Measurements from ENCODE around the gene MRPS2. TPM values are rescaled to one million over a fixed set of nuclear protein-coding genes. Genes with fewer than 3 reads are reported as not detected.
"Not testable (repeated sequence)": the region's sequence is repeated elsewhere in the genome, so short reads cannot be mapped to it uniquely, and the experiment has no call there.

The MRPS2 gene
- total RNA-seq, 1 experiment from 2014 or later = 84.4 TPM

DNA sequence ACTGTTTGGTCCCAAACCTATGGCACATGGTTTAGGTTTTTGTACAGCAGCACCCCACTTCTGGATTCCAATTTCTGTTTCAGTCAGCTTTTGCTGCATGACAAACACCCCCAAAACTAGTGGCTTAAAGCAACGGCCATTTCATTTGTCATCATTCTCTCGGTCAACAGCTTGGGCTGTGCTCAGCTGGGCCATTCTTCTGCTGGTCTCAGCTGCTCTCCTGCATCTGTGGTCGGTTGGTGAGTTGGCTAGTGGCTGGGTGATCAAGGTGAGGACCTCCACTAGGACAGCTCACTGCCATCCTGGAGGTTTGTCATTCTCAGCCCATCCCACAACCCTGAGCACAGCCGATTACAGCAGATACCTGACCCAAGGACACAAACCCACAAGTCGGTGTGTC, 45.7 kb upstream of the MRPS2 start:
- Histone ChIP-seq H3K9me3 (ENCODE audit: insufficient read depth, low read depth) (no peaks in the 10 kb centered on the region), H3K79me2 (ENCODE audit: low read depth) (no peaks in the 10 kb centered on the region), H4K20me1 (ENCODE audit: insufficient read depth) (no peaks in the 10 kb centered on the region), H2AFZ (no peak overlapping the region), H3F3A (ENCODE audit: insufficient read depth, low read depth) (no peaks in the 10 kb centered on the region; the same call in 1 of the 2 replicates), H3K27me3 (ENCODE audit: insufficient read depth, low read depth) (no peaks in the 10 kb centered on the region), H3K4me3 (no peak overlapping the region), H3K36me3 (ENCODE audit: low read depth) (no peaks in the 10 kb centered on the region), H3K4me2 (no peak overlapping the region), H3K4me1 (replicated peaks; ENCODE audit: insufficient read depth) (no peaks in the 10 kb centered on the region), H3K9me2 (ENCODE audit: insufficient read depth) (no peaks in the 10 kb centered on the region), H3K27ac (no peak overlapping the region)
- no peak for DNase-seq
- intact Hi-C loops (cut with micrococcal nuclease; ENCODE audit: unreplicated experiment) = no loop called here
- CTCF ChIA-PET = interaction anchor here (0.6 kb wide), 1 partner anchor 43 kb away, joined by 3 read pairs; no protein-coding TSS in a partner anchor
- TF ChIP-seq, protein P1, sequence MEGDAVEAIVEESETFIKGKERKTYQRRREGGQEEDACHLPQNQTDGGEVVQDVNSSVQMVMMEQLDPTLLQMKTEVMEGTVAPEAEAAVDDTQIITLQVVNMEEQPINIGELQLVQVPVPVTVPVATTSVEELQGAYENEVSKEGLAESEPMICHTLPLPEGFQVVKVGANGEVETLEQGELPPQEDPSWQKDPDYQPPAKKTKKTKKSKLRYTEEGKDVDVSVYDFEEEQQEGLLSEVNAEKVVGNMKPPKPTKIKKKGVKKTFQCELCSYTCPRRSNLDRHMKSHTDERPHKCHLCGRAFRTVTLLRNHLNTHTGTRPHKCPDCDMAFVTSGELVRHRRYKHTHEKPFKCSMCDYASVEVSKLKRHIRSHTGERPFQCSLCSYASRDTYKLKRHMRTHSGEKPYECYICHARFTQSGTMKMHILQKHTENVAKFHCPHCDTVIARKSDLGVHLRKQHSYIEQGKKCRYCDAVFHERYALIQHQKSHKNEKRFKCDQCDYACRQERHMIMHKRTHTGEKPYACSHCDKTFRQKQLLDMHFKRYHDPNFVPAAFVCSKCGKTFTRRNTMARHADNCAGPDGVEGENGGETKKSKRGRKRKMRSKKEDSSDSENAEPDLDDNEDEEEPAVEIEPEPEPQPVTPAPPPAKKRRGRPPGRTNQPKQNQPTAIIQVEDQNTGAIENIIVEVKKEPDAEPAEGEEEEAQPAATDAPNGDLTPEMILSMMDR (conservative IDR thresholded peaks at IDR 0.05) = no peak
- TF ChIP-seq EZH2 (IDR thresholded peaks at IDR 0.05; ENCODE audit: low read depth) = no peak
- no TSS peak for BruUV-seq (replicated peaks)
- POLR2A ChIA-PET (ENCODE audit: unreplicated experiment) = no interaction called here

DNA sequence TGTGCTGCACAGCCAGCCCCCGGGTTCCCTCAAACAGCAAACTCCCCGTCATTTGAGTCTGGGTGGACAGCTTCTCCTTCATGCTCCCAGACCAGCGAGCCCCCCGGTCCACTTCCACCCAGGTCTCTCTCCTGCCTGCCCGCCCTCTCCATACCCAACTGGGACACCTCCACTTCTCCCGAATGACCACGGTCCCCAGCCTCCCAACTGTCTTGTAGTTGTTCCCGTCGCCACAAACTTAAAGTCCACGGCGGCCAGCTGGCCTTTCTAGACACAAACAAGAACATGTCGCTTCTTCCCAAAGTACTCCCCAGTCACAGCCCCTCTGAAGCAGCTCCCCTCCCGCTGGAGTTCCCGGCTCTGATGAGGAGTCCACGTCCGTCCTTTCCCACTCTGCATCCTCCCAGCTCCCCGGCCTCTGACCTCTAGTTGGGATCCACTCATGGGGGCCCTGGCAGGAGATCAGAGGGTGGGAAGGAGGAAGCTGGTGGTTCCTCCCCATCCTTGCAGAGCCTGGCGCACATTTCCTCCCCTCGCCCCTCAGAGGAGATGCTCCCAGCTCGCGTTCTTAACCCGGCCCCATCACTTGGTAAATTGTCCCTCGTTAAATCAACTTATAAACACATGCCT, 45.0 kb upstream of the MRPS2 start:
- POLR2A ChIA-PET (ENCODE audit: unreplicated experiment) = no interaction called here

DNA sequence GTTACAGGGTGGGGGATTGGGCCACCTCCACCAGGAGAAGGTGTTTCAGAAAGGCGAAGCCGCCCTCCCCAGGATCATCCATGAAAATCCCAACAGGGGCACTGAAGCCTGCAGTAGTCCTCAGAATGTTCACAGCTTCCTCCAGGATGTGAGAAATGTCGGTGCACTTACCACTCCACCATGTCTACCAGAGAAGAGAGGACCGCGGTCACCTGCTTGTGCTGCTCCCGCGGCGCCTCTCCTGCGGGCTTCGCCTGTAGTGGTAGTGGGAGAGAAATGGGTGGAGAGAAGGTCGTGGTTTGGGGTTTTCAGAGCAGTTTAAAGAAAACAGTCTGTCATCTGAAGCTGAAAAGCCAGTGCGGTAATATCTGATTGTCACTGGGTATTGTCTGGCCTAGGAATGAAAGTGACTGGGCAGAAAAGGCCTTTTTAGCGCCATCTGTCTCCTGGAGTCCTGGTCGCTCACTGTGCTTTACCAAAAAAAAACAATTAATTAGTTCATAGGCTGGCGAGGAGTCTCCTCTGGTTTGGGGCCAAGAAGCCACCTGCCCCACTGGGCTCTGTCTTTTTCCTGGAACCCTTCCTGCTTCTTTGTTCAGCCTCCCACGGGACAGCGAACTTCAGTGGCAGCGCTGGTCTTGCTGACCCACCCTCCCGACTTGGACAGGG, 43.9 kb upstream of the MRPS2 start:
- POLR2A ChIA-PET (ENCODE audit: unreplicated experiment) = no interaction called here

More for the DNA sequence above, 45.0 kb upstream of the MRPS2 start:
- Histone ChIP-seq H4K20me1 (ENCODE audit: insufficient read depth) (no peaks in the 10 kb centered on the region), H3K27ac (no peak overlapping the region), H2AFZ (no peak overlapping the region), H3K27me3 (ENCODE audit: insufficient read depth, low read depth) (no peaks in the 10 kb centered on the region), H3K4me3 (no peak overlapping the region), H3K4me1 (replicated peaks; ENCODE audit: insufficient read depth) (no peaks in the 10 kb centered on the region), H3K4me2 (no peak overlapping the region), H3K9me2 (ENCODE audit: insufficient read depth) (no peaks in the 10 kb centered on the region), H3F3A (ENCODE audit: insufficient read depth, low read depth) (no peaks in the 10 kb centered on the region; the same call in 1 of the 2 replicates), H3K79me2 (ENCODE audit: low read depth) (no peaks in the 10 kb centered on the region), H3K9me3 (ENCODE audit: insufficient read depth, low read depth) (no peaks in the 10 kb centered on the region), H3K36me3 (ENCODE audit: low read depth) (no peaks in the 10 kb centered on the region)
- intact Hi-C loops (cut with micrococcal nuclease; ENCODE audit: unreplicated experiment) = no loop called here
- BruUV-seq (replicated peaks) = no TSS peak
- no peak for TF ChIP-seq EZH2 (IDR thresholded peaks at IDR 0.05; ENCODE audit: low read depth)
- TF ChIP-seq, protein P1 (conservative IDR thresholded peaks at IDR 0.05) = no peak
- CTCF ChIA-PET = interaction anchor here (0.6 kb wide), 1 partner anchor 43 kb away, joined by 3 read pairs; no protein-coding TSS in a partner anchor
- DNase-seq = no peak

DNA sequence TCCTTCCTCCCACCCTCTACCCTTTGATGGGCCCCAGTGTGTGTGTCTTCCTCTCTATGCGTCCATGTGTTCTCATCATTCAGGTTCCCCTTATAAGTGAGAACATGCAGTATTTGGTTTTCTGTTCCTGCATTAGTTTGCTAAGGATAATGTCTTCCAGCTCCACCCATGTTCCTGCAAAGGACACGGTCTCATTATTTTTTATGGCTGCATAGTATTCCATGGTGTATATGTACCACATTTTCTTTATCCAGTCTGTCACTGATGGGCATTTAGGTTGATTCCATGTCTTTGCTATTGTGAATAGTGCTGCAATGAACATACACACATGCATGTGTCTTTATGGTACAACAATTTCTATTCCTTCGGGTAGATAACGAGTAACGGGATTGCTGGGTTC, 42.0 kb upstream of the MRPS2 start:
- H2AFZ ChIP-seq; H3K4me2 ChIP-seq; POLR2A ChIA-PET (ENCODE audit: unreplicated experiment): not testable (repeated sequence)

More for the DNA sequence above, 43.9 kb upstream of the MRPS2 start:
- no peaks in the 10 kb centered on the region; the same call in 1 of the 2 replicates for H3F3A ChIP-seq (ENCODE audit: insufficient read depth, low read depth)
- H2AFZ ChIP-seq = no peak overlapping the region
- no peaks in the 10 kb centered on the region for H3K4me1 ChIP-seq (replicated peaks; ENCODE audit: insufficient read depth)
- CTCF ChIA-PET = interaction anchor here (0.6 kb wide), 1 partner anchor 749 kb away, joined by 4 read pairs; no protein-coding TSS in a partner anchor
- no peaks in the 10 kb centered on the region for H4K20me1 ChIP-seq (ENCODE audit: insufficient read depth)
- no peak overlapping the region for H3K4me2 ChIP-seq
- DNase-seq = no peak
- no peaks in the 10 kb centered on the region for H3K36me3 ChIP-seq (ENCODE audit: low read depth)
- H3K27ac ChIP-seq = no peak overlapping the region
- no peaks in the 10 kb centered on the region for H3K9me3 ChIP-seq (ENCODE audit: insufficient read depth, low read depth)
- no peaks in the 10 kb centered on the region for H3K27me3 ChIP-seq (ENCODE audit: insufficient read depth, low read depth)
- TF ChIP-seq, protein P1 (conservative IDR thresholded peaks at IDR 0.05) = no peak
- no peak for TF ChIP-seq EZH2 (IDR thresholded peaks at IDR 0.05; ENCODE audit: low read depth)
- H3K9me2 ChIP-seq (ENCODE audit: insufficient read depth) = no peaks in the 10 kb centered on the region
- BruUV-seq (replicated peaks) = no TSS peak
- intact Hi-C loops (cut with micrococcal nuclease; ENCODE audit: unreplicated experiment) = no loop called here
- H3K4me3 ChIP-seq = no peak overlapping the region
- no peaks in the 10 kb centered on the region for H3K79me2 ChIP-seq (ENCODE audit: low read depth)

More for the DNA sequence above, 42.0 kb upstream of the MRPS2 start:
- H3K9me2 ChIP-seq (ENCODE audit: insufficient read depth); CTCF ChIA-PET; H3K27me3 ChIP-seq (ENCODE audit: insufficient read depth, low read depth); DNase-seq; H3K79me2 ChIP-seq (ENCODE audit: low read depth); H3K36me3 ChIP-seq (ENCODE audit: low read depth); H3K9me3 ChIP-seq (ENCODE audit: insufficient read depth, low read depth); intact Hi-C loops (cut with micrococcal nuclease; ENCODE audit: unreplicated experiment); H3K27ac ChIP-seq; BruUV-seq (replicated peaks); H3F3A ChIP-seq (ENCODE audit: insufficient read depth, low read depth); H4K20me1 ChIP-seq (ENCODE audit: insufficient read depth); H3K4me3 ChIP-seq: not testable (repeated sequence)
- peaks cover 12% of the 10 kb centered on the region for H3K4me1 ChIP-seq (replicated peaks; ENCODE audit: insufficient read depth)
